B cell (primary cell): Measurements from ENCODE around the gene RFC4. TPM values are rescaled to one million over a fixed set of nuclear protein-coding genes. Genes with fewer than 3 reads are reported as not detected.
A peak's percentile ranks its signal among the peaks of the same experiment; 100 is the strongest.

ENCODE experiments used
- ATAC-seq: fragments of 200-7000 bp; cut with Tn5 transposase; one replicate; pipeline ENCODE4 v1.10.0; 2021; ENCODE audit warnings: low read depth, mild to moderate bottlenecking, moderate number of reproducible peaks, moderate library complexity
- CTCF ChIA-PET: fragments of 350-600 bp; sonication (Branson Sonifier 250); formaldehyde crosslinking; loops from one replicate; lab custom pipeline; 2021; ENCODE audit warnings: antibody characterized with exemption, inconsistent platforms; lab: Charles Lee
- POLR2A ChIA-PET: fragments of 350-600 bp; sonication (Branson Sonifier 250); formaldehyde crosslinking; loops from one replicate; lab custom pipeline; 2021; ENCODE audit warnings: antibody characterized with exemption; lab: Charles Lee
- DNase-seq: peaks from one replicate; pipeline ENCODE4 v3.0.0; 2013
- H2AFZ ChIP-seq: 2 replicates; pipeline ENCODE4 v1.6.1; 2012; ENCODE audit warnings: mild to moderate bottlenecking, low read depth, low read length; ENCODE audit not compliant: insufficient read depth, poor library complexity, severe bottlenecking
- H3K27ac ChIP-seq, 2 donors: 1 replicate in 1 of 2; 2 replicates in 1 of 2; pipeline ENCODE4 v1.5.1; 2012 to 2013; ENCODE audit warnings: low read length in 2 of 2, mild to moderate bottlenecking in 2 of 2, moderate library complexity in 1 of 2
- H3K27me3 ChIP-seq, 4 experiments: fragments of 200-600 bp in 1 of 4; sonication (generic) in 1 of 4; replicated peaks in 1 of 4; 1 replicate in 2 of 4; 2 replicates in 2 of 4; pipeline versions ENCODE4 v1.6.1 to v1.7.0; 2013 to 2016; ENCODE audit warnings: low read length in 3 of 4, mild to moderate bottlenecking in 2 of 4, mixed read lengths in 1 of 4, moderate library complexity in 1 of 4; ENCODE audit not compliant: insufficient read depth in 4 of 4, control insufficient read depth in 3 of 4; ENCODE audit errors: control extremely low read depth in 1 of 4
- H3K36me3 ChIP-seq, 2 experiments: replicated peaks in 1 of 2; 1 replicate in 1 of 2; 2 replicates in 1 of 2; pipeline versions ENCODE4 v1.6.1 to v1.7.1; 2013; ENCODE audit warnings: low read length in 1 of 2; ENCODE audit not compliant: insufficient read depth in 2 of 2, control insufficient read depth in 1 of 2; ENCODE audit errors: control extremely low read depth in 1 of 2, extremely low read depth in 1 of 2
- H3K4me1 ChIP-seq, 2 donors: fragments of 200-600 bp in 1 of 2; sonication (generic) in 1 of 2; 1 replicate in 1 of 2; 2 replicates in 1 of 2; pipeline versions ENCODE4 v1.5.1 to v1.6.1; 2013 to 2017; ENCODE audit warnings: low read length in 2 of 2; ENCODE audit not compliant: control insufficient read depth in 2 of 2, insufficient read depth in 2 of 2
- H3K4me2 ChIP-seq: replicated peaks from 2 replicates; pipeline ENCODE3; 2012; ENCODE audit warnings: mild to moderate bottlenecking, low read depth, low read length; ENCODE audit not compliant: poor library complexity, severe bottlenecking
- H3K4me3 ChIP-seq, 5 experiments: fragments of 200-600 bp in 1 of 5; sonication (generic) in 1 of 5; 1 replicate in 3 of 5; 2 replicates in 2 of 5; pipeline versions ENCODE4 v1.5.1 to v1.7.0; 2011 to 2016; ENCODE audit warnings: low read length in 4 of 5, mild to moderate bottlenecking in 4 of 5, low read depth in 2 of 5, control low read depth in 1 of 5, moderate library complexity in 1 of 5; ENCODE audit not compliant: insufficient read depth in 1 of 5; ENCODE audit errors: control extremely low read depth in 1 of 5, extremely low read depth in 1 of 5
- H3K79me2 ChIP-seq: fragments of 200-600 bp; sonication (generic); one replicate; pipeline ENCODE4 v1.6.0; 2016; ENCODE audit warnings: low read length; ENCODE audit not compliant: control insufficient read depth, insufficient read depth
- H3K9ac ChIP-seq: fragments of 200-600 bp; sonication (generic); 2 replicates; pipeline ENCODE4 v1.6.1; 2017; ENCODE audit warnings: mild to moderate bottlenecking, low read length, moderate library complexity
- H3K9me3 ChIP-seq, 3 donors: one replicate each; pipeline versions ENCODE4 v1.6.1 to v1.7.1; 2013; ENCODE audit warnings: low read length in 2 of 3; ENCODE audit not compliant: control insufficient read depth in 2 of 3, insufficient read depth in 1 of 3; ENCODE audit errors: control extremely low read depth in 1 of 3
- H4K20me1 ChIP-seq: 2 replicates; pipeline ENCODE4 v1.6.0; 2012; ENCODE audit warnings: mild to moderate bottlenecking, low read length; ENCODE audit not compliant: insufficient read depth, control insufficient read depth, poor library complexity, severe bottlenecking
- H3K27ac Mint-ChIP-seq: one replicate; pipeline ENCODE4 v1.8.0; 2021; ENCODE audit warnings: mixed read lengths
- H3K27me3 Mint-ChIP-seq: one replicate; pipeline ENCODE4 v1.8.0; 2021; ENCODE audit warnings: mixed read lengths
- H3K4me1 Mint-ChIP-seq: one replicate; pipeline ENCODE4 v1.8.0; 2021; ENCODE audit warnings: mixed read lengths
- H3K4me3 Mint-ChIP-seq: one replicate; pipeline ENCODE4 v1.8.0; 2021; ENCODE audit warnings: mixed read lengths
- H3K9me3 Mint-ChIP-seq: one replicate; pipeline ENCODE4 v1.8.0; 2022; ENCODE audit warnings: mixed read lengths; ENCODE audit not compliant: insufficient read depth
- EZH2 ChIP-seq: IDR thresholded peaks from 2 replicates; pipeline ENCODE4 v1.6.1; 2012; ENCODE audit warnings: borderline replicate concordance, low read depth, mild to moderate bottlenecking, moderate library complexity, low read length; ENCODE audit not compliant: insufficient read depth, poor library complexity, severe bottlenecking
- WGBS: methylation state at CpG from one replicate; pipeline ENCODE4 v1.1.5; 2013; ENCODE audit warnings: missing lambda C conversion rate; ENCODE audit not compliant: insufficient coverage; 5-methylcytosine and 5-hydroxymethylcytosine counted together
- intact Hi-C: fragments of 100-400 bp; cut with micrococcal nuclease; formaldehyde crosslinking; loops from one replicate; pipeline ENCODE4 v1.10.0; 2022
- polyA plus RNA-seq: library from polyadenylated mRNA; depleted of rRNA; stranded (reverse); fragments of >200 nt; gene quantifications from 2 replicates; pipeline ENCODE4 v1.2.3, GENCODE V29; 2012
- total RNA-seq, 2 donors: library from RNA; stranded (reverse); fragments of 120-200 nt in 1 of 2; gene quantifications; 1 replicate in 1 of 2; 2 replicates in 1 of 2; pipeline versions ENCODE4 v1.2.3 to v1.2.4, GENCODE V29; 2013 to 2022
- TF ChIP-seq, protein P1 (sequence below): fragments of 200-600 bp; IDR thresholded peaks from one replicate; pipeline ENCODE4 v1.8.0; 2022; ENCODE audit warnings: antibody characterized with exemption, mild to moderate bottlenecking

RFC4 gene
- total and polyA plus RNA-seq, 2 donors (not counting 1 experiment from before 2014, with no cell fraction given) = 17.8 to 20.5 TPM

DNA sequence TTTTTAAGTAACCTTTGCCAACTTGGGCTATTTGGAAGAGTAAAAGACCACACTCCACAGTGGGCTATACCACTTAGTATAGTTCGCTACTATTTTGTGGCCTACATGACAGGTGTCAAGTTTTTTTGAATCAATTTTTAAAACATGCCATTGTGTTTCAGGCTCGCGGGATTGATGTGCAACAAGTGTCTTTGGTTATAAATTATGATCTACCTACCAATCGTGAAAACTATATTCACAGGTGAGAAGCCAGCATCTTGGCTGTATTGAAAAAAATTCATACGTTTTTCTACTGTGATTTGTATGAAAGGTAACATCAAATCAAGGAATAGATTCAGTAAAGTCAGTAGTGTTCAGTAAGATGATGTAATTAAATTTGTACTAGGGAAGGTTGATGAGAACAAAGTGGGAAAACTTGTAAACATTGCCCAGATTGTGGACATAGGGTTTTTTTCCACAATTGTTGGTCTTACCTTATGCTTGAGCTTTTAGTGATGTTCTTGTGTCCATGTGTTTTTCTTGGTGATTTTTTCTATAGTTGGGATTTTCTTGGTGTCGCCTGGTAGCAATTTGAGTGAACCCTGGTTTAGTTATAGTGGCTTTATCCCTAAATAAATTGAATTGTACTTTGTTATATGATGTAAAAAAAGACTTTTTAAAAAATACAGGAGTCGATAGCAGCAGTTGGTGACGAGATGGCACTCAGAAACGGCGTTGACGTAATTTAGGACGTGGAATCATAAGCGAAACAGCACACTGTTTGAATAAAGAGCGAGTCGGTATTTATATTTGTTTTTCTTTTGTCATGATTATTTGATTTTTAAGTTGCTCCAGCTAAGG lies 18.4 kb downstream of the RFC4 start:
- H3K9ac ChIP-seq = no peak overlapping the region
- H3K4me1 Mint-ChIP-seq = peaks cover 61% of the 10 kb centered on the region
- H3K4me1 ChIP-seq = peaks cover 35 to 37% of the 10 kb centered on the region in 2 donors
- DNase-seq (no peak), ATAC-seq (no peak)
- H3K27ac ChIP-seq = peak overlapping the region in 1 of 2 donors; percentile 58
- H3K27ac Mint-ChIP-seq = peak overlapping the region; percentile 39
- H3K27me3 Mint-ChIP-seq = no peaks in the 10 kb centered on the region
- no peak overlapping the region for H2AFZ ChIP-seq
- TF ChIP-seq, protein P1, sequence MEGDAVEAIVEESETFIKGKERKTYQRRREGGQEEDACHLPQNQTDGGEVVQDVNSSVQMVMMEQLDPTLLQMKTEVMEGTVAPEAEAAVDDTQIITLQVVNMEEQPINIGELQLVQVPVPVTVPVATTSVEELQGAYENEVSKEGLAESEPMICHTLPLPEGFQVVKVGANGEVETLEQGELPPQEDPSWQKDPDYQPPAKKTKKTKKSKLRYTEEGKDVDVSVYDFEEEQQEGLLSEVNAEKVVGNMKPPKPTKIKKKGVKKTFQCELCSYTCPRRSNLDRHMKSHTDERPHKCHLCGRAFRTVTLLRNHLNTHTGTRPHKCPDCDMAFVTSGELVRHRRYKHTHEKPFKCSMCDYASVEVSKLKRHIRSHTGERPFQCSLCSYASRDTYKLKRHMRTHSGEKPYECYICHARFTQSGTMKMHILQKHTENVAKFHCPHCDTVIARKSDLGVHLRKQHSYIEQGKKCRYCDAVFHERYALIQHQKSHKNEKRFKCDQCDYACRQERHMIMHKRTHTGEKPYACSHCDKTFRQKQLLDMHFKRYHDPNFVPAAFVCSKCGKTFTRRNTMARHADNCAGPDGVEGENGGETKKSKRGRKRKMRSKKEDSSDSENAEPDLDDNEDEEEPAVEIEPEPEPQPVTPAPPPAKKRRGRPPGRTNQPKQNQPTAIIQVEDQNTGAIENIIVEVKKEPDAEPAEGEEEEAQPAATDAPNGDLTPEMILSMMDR = no peak
- no peak for TF ChIP-seq EZH2
- intact Hi-C loops = loop anchor here (5.0 to 10.0 kb wide), 2 partner anchors 144 to 1203 kb away; partner anchors contain the start of genes SENP2 and ST6GAL1
- peaks cover 0 to 74% of the 10 kb centered on the region in 2 experiments for H3K36me3 ChIP-seq
- H3K27me3 ChIP-seq = no peaks in the 10 kb centered on the region
- peaks cover 37% of the 10 kb centered on the region for H3K79me2 ChIP-seq
- H3K4me2 ChIP-seq = peak overlapping the region; percentile 82
- 95% methylated on average over 4 of the region's 15 CpGs for WGBS
- ChIA-PET CTCF (interaction anchor here (0.9 to 1.4 kb wide), 4 partner anchors 18 to 173 kb away, joined by 3 to 5 read pairs (median 3); partner anchors contain the start of gene RFC4), POLR2A (interaction anchor here (0.9 kb wide), 1 partner anchor 377 kb away, joined by 3 read pairs; no protein-coding TSS in a partner anchor)
- no peak overlapping the region for H3K4me3 ChIP-seq
- peak overlapping the region; percentile 5 for H3K4me3 Mint-ChIP-seq
- no peaks in the 10 kb centered on the region for H3K9me3 Mint-ChIP-seq
- peaks cover 70% of the 10 kb centered on the region for H4K20me1 ChIP-seq
- no peaks in the 10 kb centered on the region for H3K9me3 ChIP-seq

DNA sequence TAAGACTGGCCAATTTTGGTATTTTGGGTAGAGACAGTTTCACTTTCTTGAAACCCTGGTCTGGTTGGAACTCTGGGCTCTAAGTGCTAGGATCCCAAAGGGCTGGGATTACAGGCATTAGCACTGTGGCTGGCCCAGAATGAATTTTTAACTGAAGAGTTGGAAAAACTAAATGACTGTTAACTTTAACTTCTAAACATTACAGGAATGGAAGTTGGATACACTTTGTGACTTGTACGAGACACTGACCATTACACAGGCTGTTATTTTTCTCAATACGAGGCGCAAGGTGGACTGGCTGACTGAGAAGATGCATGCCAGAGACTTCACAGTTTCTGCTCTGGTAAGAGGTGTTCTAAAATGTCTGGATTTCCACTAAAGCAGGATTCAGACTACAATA lies 19.4 kb downstream of the RFC4 start:
- Histone ChIP-seq H3K36me3 (peaks cover 0 to 68% of the 10 kb centered on the region in 2 experiments), H3K4me1 (peaks cover 40 to 41% of the 10 kb centered on the region in 2 donors), H3K9me3 (no peaks in the 10 kb centered on the region), H3K4me2 (peak overlapping the region; percentile 82), H4K20me1 (peaks cover 70% of the 10 kb centered on the region), H3K4me3 (no peak overlapping the region), H3K27ac (peak overlapping the region; percentile 13 to 58), H3K9ac (no peak overlapping the region), H3K79me2 (peaks cover 37% of the 10 kb centered on the region), H2AFZ (no peak overlapping the region), H3K27me3 (no peaks in the 10 kb centered on the region)
- TF ChIP-seq EZH2 = no peak
- TF ChIP-seq, protein P1 = no peak
- intact Hi-C loops = loop anchor here (5.0 to 10.0 kb wide), 2 partner anchors 145 to 1202 kb away; partner anchors contain the start of genes SENP2 and ST6GAL1
- POLR2A ChIA-PET = interaction anchor here (0.9 kb wide), 1 partner anchor 378 kb away, joined by 3 read pairs; no protein-coding TSS in a partner anchor
- H3K27ac Mint-ChIP-seq = peak overlapping the region; percentile 24
- WGBS = 86% methylated on average over 1 of the region's 3 CpGs
- peaks cover 67% of the 10 kb centered on the region for H3K4me1 Mint-ChIP-seq
- ATAC-seq = no peak
- H3K27me3 Mint-ChIP-seq = no peaks in the 10 kb centered on the region
- H3K9me3 Mint-ChIP-seq = no peaks in the 10 kb centered on the region
- H3K4me3 Mint-ChIP-seq = peak overlapping the region; percentile 18
- no peak for DNase-seq
- CTCF ChIA-PET = no interaction called here
